Measurements from ENCODE around the gene KPNB1.

DNA sequence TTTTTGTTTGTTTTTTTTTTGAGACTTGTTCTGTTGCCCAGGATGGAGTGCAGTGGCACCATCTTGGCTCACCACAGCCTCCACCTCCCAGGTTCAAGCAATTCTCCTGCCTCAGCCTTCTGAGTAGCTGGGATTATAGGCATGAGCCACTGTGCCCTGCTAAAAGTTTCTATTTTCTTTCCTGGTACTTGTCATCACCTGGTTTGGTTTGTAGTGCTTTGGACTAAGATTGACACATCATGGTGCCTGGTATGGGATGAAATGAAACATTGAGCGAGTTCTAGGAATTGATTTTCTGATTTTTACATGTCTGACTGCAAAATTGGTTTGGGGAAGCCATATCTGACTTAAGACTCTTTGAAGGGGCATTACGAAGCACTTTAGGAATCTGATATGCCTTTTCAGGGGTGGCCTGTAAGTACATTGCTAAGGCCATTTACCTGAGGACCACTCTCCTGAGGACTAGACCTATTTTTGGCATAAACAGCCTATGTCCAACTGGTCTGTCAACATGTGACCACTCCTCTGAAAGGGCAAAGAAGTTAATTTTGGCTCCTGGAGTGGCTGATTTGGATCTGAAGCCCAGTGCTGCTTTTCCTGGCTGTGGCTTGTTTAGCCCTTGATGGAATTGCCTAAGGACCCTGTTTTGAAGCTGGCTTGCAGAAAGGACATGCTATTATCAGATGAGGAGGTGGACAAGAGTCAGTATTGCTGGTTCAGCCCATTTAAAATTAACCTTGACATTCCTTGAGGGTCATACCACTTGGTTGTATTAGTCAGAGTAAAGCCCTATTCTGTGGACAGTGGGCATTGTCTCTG, 25.9 kb downstream of the KPNB1 start:
- TF ChIP-seq, protein P1, sequence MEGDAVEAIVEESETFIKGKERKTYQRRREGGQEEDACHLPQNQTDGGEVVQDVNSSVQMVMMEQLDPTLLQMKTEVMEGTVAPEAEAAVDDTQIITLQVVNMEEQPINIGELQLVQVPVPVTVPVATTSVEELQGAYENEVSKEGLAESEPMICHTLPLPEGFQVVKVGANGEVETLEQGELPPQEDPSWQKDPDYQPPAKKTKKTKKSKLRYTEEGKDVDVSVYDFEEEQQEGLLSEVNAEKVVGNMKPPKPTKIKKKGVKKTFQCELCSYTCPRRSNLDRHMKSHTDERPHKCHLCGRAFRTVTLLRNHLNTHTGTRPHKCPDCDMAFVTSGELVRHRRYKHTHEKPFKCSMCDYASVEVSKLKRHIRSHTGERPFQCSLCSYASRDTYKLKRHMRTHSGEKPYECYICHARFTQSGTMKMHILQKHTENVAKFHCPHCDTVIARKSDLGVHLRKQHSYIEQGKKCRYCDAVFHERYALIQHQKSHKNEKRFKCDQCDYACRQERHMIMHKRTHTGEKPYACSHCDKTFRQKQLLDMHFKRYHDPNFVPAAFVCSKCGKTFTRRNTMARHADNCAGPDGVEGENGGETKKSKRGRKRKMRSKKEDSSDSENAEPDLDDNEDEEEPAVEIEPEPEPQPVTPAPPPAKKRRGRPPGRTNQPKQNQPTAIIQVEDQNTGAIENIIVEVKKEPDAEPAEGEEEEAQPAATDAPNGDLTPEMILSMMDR (IDR thresholded peaks at IDR 0.05): no peak
- TF ChIP-seq POLR2A (IDR thresholded peaks at IDR 0.05): no peak
- no peak for TF ChIP-seq POLR2AphosphoS5 (IDR thresholded peaks at IDR 0.05)
- TF ChIP-seq EP300 (IDR thresholded peaks at IDR 0.05): no peak
